ENCODE data around the gene LRMDA. TPM values are rescaled to one million over a fixed set of nuclear protein-coding genes. Genes with fewer than 3 reads are reported as not detected.

Gene LRMDA
- total RNA-seq, 1 donor from 2014 or later = 18.7 TPM

DNA sequence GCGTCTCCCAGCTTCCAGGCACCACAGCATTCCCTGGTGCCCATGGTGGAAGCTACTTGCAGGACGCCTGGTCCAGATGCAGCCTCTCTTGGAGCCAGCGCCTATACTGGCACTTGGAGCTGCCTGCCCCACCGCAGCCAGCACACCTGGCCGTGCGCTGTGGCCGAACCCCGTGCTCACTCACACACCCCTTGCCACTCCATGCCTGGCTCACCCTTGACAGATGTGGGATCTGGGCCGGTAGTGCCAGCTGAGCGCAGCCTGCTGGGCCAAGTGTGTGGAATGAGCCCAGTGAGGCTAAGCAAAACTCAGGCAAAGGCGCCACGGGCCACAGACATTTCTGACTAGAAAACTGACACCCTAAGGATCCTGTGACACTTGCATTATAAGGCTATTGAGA lies 884.8 kb downstream of the LRMDA start:
- TF ChIP-seq, protein P1, sequence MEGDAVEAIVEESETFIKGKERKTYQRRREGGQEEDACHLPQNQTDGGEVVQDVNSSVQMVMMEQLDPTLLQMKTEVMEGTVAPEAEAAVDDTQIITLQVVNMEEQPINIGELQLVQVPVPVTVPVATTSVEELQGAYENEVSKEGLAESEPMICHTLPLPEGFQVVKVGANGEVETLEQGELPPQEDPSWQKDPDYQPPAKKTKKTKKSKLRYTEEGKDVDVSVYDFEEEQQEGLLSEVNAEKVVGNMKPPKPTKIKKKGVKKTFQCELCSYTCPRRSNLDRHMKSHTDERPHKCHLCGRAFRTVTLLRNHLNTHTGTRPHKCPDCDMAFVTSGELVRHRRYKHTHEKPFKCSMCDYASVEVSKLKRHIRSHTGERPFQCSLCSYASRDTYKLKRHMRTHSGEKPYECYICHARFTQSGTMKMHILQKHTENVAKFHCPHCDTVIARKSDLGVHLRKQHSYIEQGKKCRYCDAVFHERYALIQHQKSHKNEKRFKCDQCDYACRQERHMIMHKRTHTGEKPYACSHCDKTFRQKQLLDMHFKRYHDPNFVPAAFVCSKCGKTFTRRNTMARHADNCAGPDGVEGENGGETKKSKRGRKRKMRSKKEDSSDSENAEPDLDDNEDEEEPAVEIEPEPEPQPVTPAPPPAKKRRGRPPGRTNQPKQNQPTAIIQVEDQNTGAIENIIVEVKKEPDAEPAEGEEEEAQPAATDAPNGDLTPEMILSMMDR (IDR thresholded peaks at IDR 0.05; ENCODE audit: insufficient read depth, low read length, poor library complexity, severe bottlenecking) = no peak
- no peaks in the 10 kb centered on the region for H3K27me3 ChIP-seq (ENCODE audit: control insufficient read depth, insufficient read depth, low read length)
- no peak for DNase-seq (ENCODE audit: low read depth)
- H3K36me3 ChIP-seq (ENCODE audit: control insufficient read depth, insufficient read depth, low read length) = no peaks in the 10 kb centered on the region
- no peak overlapping the region for H3K4me3 ChIP-seq (ENCODE audit: low read depth, low read length)

DNA sequence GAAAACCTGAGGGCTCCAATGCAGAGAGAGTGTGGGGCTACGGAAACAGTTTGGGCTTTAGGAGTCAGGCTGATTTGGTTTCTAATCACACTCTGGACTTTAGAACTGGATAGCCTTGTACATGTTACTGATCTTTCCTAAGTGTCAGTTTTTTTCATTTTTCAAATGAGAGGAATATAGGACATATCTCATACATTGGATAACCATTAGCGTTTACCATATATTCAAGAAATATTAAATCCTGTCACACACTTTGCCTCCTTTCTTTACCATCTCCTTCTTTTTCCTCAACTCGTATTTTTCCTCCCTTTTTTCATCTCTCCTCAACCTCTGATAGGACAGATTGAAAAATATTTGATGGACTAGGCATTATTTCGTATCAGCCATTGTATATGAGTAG lies 885.7 kb downstream of the LRMDA start:
- Histone ChIP-seq H3K36me3 (ENCODE audit: control insufficient read depth, insufficient read depth, low read length) (no peaks in the 10 kb centered on the region), H3K27me3 (ENCODE audit: control insufficient read depth, insufficient read depth, low read length) (no peaks in the 10 kb centered on the region), H3K4me3 (ENCODE audit: low read depth, low read length) (no peak overlapping the region)
- DNase-seq (ENCODE audit: low read depth) = no peak
- TF ChIP-seq, protein P1 (IDR thresholded peaks at IDR 0.05; ENCODE audit: insufficient read depth, low read length, poor library complexity, severe bottlenecking) = no peak

DNA sequence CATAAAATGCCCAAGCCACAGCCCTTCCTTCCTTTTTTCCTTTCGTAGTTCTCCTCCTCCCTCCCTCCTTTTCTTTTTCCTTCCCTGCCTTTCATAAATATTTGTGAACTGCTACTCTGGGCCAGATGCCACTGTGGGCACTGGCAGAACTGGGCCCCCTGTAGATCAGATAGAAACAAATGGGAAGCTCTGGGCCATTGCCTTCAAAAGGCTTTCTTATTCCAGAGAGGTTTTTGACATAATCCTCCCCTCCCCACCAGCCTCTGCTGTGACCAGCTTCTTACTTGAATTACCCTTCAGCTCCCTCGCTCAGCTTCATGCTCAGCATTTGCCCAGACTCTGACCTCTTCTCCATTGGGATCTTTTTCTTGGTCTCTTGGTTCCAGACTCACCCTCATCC lies 886.8 kb downstream of the LRMDA start:
- no peak for DNase-seq (ENCODE audit: low read depth)
- Histone ChIP-seq H3K4me3 (ENCODE audit: low read depth, low read length) (no peak overlapping the region), H3K36me3 (ENCODE audit: control insufficient read depth, insufficient read depth, low read length) (no peaks in the 10 kb centered on the region), H3K27me3 (ENCODE audit: control insufficient read depth, insufficient read depth, low read length) (no peaks in the 10 kb centered on the region)
- TF ChIP-seq, protein P1 (IDR thresholded peaks at IDR 0.05; ENCODE audit: insufficient read depth, low read length, poor library complexity, severe bottlenecking) = no peak

DNA sequence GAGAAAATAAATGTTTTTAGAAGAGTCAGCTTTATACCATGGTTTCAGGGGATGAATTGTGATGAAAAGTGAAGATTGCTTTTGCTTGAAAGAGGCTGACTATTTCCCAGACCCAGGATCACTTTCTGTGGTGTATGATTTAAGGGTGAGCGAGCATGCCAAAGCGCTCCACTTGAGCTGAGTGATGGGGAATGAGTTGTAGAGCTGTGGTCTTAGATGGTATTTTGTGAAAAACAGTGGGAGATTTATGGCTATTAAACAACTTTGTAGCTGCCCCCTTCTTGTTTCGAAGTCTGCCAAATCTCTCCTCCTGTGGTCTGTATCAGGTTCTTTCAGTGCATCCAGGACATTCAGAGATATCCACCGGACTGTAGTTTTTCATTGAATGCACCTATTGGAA lies 888.2 kb downstream of the LRMDA start:
- TF ChIP-seq, protein P1 (IDR thresholded peaks at IDR 0.05; ENCODE audit: insufficient read depth, low read length, poor library complexity, severe bottlenecking) = no peak
- no peaks in the 10 kb centered on the region for H3K36me3 ChIP-seq (ENCODE audit: control insufficient read depth, insufficient read depth, low read length)
- no peaks in the 10 kb centered on the region for H3K27me3 ChIP-seq (ENCODE audit: control insufficient read depth, insufficient read depth, low read length)
- no peak overlapping the region for H3K4me3 ChIP-seq (ENCODE audit: low read depth, low read length)
- no peak for DNase-seq (ENCODE audit: low read depth)

DNA sequence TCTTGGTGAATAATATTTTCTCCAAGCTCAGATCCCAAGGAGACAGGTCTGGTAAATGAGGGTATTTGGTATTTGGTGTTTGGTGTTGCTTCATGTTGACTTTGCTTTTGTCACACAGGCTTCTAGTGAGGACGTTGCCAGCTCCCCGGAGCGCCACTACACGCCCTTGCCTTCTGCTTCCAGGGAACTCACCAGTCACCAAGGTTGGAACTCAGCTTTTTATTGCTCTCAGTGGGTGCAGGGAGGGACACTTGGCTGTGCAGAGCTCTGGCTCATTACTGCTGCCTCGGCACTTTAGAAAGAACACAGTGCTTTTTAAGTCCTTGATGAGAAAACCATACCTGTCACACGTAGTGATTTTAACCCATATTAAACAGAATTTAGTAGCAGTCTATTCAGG lies 892.9 kb downstream of the LRMDA start:
- TF ChIP-seq, protein P1 (IDR thresholded peaks at IDR 0.05; ENCODE audit: insufficient read depth, low read length, poor library complexity, severe bottlenecking) = no peak
- Histone ChIP-seq H3K36me3 (ENCODE audit: control insufficient read depth, insufficient read depth, low read length) (no peaks in the 10 kb centered on the region), H3K4me3 (ENCODE audit: low read depth, low read length) (no peak overlapping the region), H3K27me3 (ENCODE audit: control insufficient read depth, insufficient read depth, low read length) (no peaks in the 10 kb centered on the region)
- DNase-seq (ENCODE audit: low read depth) = no peak

DNA sequence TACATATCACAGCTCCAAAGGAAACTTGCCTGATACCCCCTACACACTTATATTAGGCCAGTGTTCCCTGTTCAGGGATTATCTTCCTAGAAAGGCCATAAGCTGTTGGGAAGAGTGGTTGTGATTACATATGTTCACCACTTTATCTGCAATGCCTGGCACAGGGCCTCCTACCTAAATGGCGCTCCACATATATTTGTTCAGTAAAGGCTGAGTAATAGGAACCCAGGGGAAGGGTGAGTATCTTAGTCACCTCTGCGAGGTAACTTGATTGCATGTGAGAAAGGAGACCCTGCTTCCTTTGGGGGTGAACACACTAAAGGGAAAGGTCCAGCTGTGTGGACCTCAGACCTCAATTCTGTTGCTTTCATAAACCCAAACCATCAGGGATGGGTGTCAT lies 896.0 kb downstream of the LRMDA start:
- Histone ChIP-seq H3K27me3 (ENCODE audit: control insufficient read depth, insufficient read depth, low read length) (no peaks in the 10 kb centered on the region), H3K36me3 (ENCODE audit: control insufficient read depth, insufficient read depth, low read length) (no peaks in the 10 kb centered on the region), H3K4me3 (ENCODE audit: low read depth, low read length) (no peak overlapping the region)
- DNase-seq (ENCODE audit: low read depth) = no peak
- TF ChIP-seq, protein P1 (IDR thresholded peaks at IDR 0.05; ENCODE audit: insufficient read depth, low read length, poor library complexity, severe bottlenecking) = no peak
